ENCODE data around the gene EDA.
"Not testable (repeated sequence)": the region's sequence is repeated elsewhere in the genome, so short reads cannot be mapped to it uniquely, and the experiment has no call there.

EDA gene

GRCh38 chrX:69959712-69960111 is 343.8 kb downstream of the EDA start:
- DNase-seq (ENCODE audit: low read depth): no peak

- DNase-seq (ENCODE audit: low read depth): no peak
These were observed 345.6 kb downstream of the EDA start for GRCh38 chrX:69961365-69962072.

GRCh38 chrX:69968950-69969349 is 353.0 kb downstream of the EDA start:
- no peak for DNase-seq (ENCODE audit: low read depth)

DNA sequence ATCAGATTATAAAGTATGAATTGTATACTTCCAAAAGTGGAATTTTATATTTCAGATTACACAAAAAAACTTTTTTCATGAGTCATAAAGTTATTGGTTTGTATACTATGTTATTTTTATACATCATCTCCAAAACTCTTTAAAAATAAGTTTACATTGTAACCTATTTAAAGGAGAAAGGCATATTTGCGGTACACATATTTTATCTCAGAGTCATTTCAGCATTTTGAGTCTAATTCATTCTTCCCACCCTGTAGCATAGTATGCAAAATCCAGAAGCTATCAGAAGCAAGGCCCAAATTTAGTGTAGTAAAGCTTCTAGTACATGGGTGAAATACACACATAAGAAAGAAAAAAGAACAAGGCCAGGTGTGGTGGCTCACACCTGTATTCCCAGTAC is 353.5 kb downstream of the EDA start:
- no peak for DNase-seq (ENCODE audit: low read depth)

DNA sequence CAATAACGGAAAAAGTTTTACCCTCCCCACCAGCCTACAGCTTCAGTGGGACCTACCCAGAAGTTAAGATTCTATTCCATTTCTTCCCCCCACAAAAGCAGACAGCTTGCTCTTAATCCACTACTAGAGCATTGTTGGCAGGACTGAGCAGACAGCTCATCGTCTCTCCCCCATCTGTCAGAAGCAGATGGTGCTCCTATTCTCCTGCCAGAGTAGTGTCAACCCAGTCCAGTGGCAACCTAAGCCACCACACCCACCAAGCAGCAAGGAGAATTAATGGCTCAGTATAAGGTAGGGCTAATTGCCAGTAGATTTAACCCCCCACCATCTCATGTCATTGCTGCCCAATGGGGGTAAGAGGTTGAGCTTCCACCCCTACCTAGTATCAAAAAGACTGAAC is 371.8 kb downstream of the EDA start:
- DNase-seq (ENCODE audit: low read depth): no peak

- DNase-seq (ENCODE audit: low read depth): no peak
These were observed 373.1 kb downstream of the EDA start for GRCh38 chrX:69988955-69989394.

DNA sequence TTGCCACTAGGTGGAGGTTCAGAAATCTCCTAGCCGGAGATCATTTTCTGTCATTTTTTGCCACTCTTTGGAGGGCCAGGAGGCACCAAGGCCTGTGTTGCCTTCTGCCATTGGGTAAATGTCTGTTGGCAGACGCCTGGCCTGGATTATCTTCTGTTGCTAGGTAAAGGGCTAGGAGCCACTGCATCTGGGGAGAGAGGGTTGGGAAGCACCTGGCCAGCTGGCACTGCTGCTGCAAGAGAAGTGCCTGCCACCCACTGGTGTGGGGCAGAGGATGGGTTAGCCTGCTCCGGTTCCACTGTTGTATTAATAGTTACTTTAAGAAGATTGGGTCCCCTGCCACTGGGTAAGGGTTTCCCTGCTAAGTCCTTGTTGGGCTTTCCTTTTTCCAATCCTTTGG is 375.8 kb downstream of the EDA start:
- DNase-seq (ENCODE audit: low read depth): no peak

DNA sequence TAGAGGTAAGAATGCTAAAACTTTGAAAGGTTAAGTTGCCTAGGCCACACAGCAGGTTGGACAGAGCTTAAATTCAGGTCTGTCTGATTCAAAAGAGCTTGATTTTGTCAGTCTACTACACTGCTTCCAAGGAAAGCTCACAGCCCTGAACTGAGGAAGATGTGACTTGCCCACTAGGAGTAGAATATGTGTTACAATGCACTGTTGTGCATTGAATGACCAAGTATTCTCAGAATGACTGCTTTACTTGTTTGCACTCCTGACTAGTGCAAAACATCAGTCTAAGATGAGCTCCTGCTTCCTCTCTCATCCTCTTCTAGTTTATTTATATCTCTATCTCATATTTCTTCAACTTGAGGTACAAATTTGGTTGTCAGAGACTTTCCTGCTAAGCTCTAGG is 377.6 kb downstream of the EDA start:
- no peak for DNase-seq (ENCODE audit: low read depth)

DNA sequence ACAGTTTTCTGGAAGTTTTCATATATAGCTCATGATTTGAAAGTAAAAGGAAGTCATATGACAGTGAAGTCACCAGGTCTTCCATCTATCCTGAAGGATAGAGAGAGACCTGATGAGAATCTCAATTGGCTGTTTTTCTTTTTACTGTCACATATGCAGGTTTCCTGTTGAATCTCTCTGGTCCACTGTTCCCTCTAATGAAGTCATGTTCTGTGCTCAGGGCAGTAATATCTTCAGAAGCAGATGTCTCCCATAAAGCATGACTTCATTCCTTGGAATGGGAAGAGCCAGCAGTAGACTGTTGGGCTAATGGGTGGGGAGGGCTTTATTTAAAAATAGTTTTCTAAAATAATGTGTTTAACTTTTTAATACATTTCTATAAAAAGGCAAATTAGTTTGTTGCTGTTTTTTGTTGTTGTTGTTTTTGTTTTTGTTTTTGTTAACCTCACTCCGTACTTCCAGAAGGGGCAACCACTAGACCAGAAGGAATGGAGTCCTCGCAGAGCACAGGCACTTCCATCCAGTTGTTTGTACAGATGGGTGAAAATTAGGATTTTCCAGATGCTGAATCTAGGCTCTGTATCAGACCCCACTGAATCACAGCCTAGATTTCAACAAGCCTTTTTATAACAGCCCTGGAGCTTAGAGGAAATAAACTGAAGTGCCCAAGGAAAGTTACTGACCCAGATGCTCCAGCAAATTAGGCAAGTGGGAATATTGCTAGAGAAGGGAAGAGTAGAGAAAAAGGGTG is 379.6 kb downstream of the EDA start:
- no peak for DNase-seq (ENCODE audit: low read depth)

DNA sequence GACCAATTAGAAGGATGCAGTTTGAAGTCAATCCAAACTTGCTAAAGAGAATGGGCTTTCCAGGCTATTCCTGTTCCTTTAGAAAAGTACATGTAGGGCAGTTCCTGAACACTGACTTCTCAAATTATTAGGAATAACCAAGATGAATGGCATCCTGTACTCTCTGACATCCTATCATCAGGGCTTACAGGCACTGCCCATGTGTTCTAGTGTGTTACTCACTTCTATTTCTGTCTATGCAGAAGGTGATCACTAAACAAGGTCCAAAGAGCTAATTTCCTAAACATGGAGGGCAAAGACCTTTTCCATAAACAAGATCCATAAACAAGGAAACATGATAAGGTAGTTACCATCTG is 380.2 kb downstream of the EDA start:
- no peak for DNase-seq (ENCODE audit: low read depth)

DNA sequence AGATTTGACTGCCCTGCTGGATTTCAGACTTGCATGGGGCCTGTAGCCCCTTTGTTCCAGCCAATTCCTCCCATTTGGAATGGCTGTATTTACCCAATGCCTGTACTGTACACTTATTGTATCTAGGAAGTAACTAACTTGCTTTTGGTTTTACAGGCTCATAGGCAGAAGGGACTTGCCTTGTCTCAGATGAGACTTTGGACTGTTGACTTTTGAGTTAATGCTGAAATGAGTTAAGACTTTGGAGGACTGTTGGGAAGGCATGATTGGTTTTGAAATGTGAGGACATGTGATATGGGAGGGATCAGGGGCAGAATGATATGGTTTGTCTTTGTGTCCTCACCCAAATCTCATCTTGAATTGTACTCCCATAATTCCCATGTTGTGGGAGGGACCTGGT is 382.4 kb downstream of the EDA start:
- DNase-seq (ENCODE audit: low read depth): not testable (repeated sequence)

- DNase-seq (ENCODE audit: low read depth): no peak
These were observed 385.4 kb downstream of the EDA start for GRCh38 chrX:70001269-70001668.

- DNase-seq (ENCODE audit: low read depth): no peak
These were observed 385.9 kb downstream of the EDA start for GRCh38 chrX:70001708-70002341.

- DNase-seq (ENCODE audit: low read depth): no peak
These were observed 392.0 kb downstream of the EDA start for GRCh38 chrX:70007946-70008345.

GRCh38 chrX:70009049-70009448 is 393.1 kb downstream of the EDA start:
- no peak for DNase-seq (ENCODE audit: low read depth)

- DNase-seq (ENCODE audit: low read depth): no peak
These were observed 394.1 kb downstream of the EDA start for GRCh38 chrX:70009970-70010369.

DNA sequence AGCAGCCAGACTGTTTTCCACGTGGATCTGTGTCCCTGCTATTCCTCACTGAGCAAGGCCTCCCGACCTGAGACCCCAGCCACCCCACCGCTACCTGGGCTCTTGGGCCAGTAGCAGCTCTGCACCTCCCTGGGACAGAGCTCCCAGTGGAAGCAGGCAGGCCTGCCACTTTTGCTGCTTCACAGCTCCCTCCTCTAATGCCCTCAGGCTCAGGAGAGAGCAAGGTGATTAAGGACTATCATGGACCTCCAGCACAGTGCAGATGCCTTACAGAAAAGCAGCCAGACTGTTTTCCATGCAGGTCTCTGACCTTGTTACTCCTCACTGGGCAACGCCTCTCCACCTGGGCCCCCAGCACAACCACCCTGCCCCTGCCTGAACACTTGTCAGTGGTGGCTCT is 396.8 kb downstream of the EDA start:
- DNase-seq (ENCODE audit: low read depth): no peak

DNA sequence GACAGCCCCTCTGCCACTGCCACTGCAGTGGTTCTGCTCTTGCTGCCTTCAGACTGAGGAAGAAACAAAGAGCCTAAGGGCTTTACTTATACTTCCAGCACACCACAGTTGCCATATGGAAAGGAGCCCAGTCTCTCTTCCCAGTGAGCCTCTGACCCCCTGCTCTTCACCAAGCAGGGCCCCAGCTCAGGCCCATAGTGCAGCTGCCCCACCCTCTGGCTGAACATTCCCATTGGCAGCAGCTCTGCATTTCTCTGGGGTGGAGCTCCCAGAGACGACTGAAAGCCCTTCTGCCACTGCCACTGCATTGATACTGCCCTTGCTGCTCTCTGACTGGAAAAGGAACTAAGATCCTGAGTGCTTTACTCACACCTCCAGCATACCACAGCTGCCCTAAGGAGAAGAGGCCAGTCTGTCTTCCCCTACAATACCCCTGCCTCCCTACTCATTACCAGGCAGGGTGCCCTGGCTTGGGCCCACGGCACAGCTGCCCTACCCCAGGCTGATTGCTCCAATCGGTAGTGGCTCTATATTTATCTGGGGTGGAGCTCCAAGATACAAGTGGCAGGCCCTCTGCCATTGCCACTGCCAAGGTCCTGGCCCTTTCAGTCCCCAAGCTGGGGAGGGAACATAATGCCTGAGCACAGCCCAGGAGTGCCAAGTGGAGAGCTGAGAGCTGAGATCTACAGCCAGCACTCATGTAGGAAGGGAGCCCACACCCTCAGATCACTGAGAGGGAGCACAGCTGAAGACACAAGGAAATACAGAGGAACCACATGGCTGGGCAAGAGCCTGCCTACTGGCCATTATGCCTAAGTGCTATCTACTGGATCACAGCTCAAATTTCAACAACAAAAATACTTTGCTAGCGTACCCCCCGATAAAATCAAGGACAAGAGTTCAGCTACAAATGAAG is 397.8 kb downstream of the EDA start:
- DNase-seq (ENCODE audit: low read depth): no peak

DNA sequence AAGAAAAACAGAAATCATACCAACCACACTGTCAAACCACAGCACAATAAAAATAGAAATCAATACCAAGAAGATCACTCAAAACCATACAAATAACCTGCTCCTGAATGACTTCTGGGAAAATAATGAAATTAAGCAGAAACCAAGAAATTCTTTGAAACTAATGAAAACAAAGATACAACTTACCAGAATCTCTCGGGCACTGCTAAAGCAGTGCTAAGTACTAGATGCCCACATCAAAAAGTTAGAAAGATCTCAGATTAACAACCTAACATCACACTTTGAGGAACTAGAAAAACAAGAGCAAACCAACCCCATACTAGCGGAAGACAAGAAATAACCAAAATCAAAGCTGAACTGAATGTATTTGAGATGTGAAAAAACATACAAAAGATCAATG is 400.6 kb downstream of the EDA start:
- DNase-seq (ENCODE audit: low read depth): no peak

DNA sequence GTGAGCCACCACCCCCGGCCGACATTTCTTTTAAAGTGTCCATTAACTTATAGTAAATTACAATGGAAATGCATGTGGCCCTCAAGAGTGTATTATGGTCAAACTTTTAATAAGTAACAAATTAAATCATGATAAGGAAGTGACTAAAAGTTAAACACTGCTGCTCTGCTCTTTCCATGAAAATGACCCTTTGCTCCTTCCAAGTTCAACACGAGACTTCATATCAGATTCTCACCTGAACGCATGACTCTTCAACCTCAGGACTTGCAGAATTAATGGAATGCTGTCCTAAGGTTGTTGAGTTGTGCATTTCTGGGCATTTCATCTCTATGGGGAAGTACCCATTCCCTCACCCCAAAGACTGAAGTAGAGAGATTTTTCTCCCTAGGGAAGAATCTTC is 406.7 kb downstream of the EDA start:
- no peak for DNase-seq (ENCODE audit: low read depth)

GRCh38 chrX:70025464-70025863 is 409.6 kb downstream of the EDA start:
- DNase-seq (ENCODE audit: low read depth): no peak

GRCh38 chrX:70026112-70026850 is 410.4 kb downstream of the EDA start:
- DNase-seq (ENCODE audit: low read depth): no peak
